Posterior vena cava (tissue), 2 donors: Measurements from ENCODE around the gene SKOR2. TPM values are rescaled to one million over a fixed set of nuclear protein-coding genes. Genes with fewer than 3 reads are reported as not detected.
"Not testable (repeated sequence)": the region's sequence is repeated elsewhere in the genome, so short reads cannot be mapped to it uniquely, and the experiment has no call there.

ENCODE experiments used
- DNase-seq: peaks from one replicate; pipeline ENCODE4 v3.0.0-alpha.2; 2020; ENCODE audit warnings: low spot score
- intact Hi-C, 2 donors: fragments of 100-400 bp; cut with DNase I; formaldehyde crosslinking; loops; one replicate each; pipeline versions ENCODE4 v1.14.1 to v1.14.2; 2022 to 2023
- total RNA-seq, 2 donors: library from RNA; stranded (reverse); fragmentation: NEBNext Ultra II Directional; extraction: Animal tissue kit (Norgen Biotek cat#: 25700); gene quantifications; one replicate each; pipeline ENCODE4 v1.2.1, GENCODE V29; 2021
- donor health status: DM: yes; HTN: yes; CAD: no.
- donor health status: DM: yes; HTN: yes; CAD: no.

The SKOR2 gene
- total RNA-seq, 2 donors from 2014 or later: not detected

- intact Hi-C loops: no loop called here
- no peak for DNase-seq
Observed at GRCh38 chr18:47163241-47163640, 88.2 kb downstream of the SKOR2 start.

- intact Hi-C loops: no loop called here
- DNase-seq: no peak
Observed at GRCh38 chr18:47160256-47160655, 91.2 kb downstream of the SKOR2 start.

- intact Hi-C loops: not testable (repeated sequence)
Observed at GRCh38 chr18:47158404-47158803, 93.1 kb downstream of the SKOR2 start.

More at GRCh38 chr18:47158404-47158803, 93.1 kb downstream of the SKOR2 start:
- DNase-seq: not testable (repeated sequence)

Other genes starting within 250 kb of the SKOR2 start
- gene ELOA2, start 216.0 kb downstream of the SKOR2 start, total RNA-seq: not detected
- 10 to 100 TPM; 28.7 to 30.6 TPM for gene HDHD2, start 101.2 kb downstream of the SKOR2 start, total RNA-seq
- 10 to 100 TPM; 11.1 to 13.7 TPM for gene IER3IP1, start 75.3 kb downstream of the SKOR2 start, total RNA-seq